SK-N-SH (cell line): ENCODE measurements around the gene KDM4C. TPM values are rescaled to one million over a fixed set of nuclear protein-coding genes. Genes with fewer than 3 reads are reported as not detected.

Source experiments
- CTCF ChIA-PET: fragments of 300-600, 350-600 bp; formaldehyde crosslinking; extraction: SDS; loops from one replicate; lab custom pipeline; 2021; lab: Yijun Ruan, JAX
- POLR2A ChIA-PET: fragments of 350-600 bp; sonication (Branson Sonifier 250); formaldehyde crosslinking; extraction: SDS; loops from one replicate; lab custom pipeline; 2020; ENCODE audit warnings: antibody characterized with exemption, inconsistent platforms; lab: Yijun Ruan, JAX
- DNase-seq: peaks from one replicate; pipeline ENCODE4 v3.0.0; 2012
- H2AFZ ChIP-seq: fragments of 200-600 bp; sonication (generic); 2 replicates; pipeline ENCODE4 v1.8.1; 2016; ENCODE audit warnings: antibody characterized with exemption, mild to moderate bottlenecking, low read depth
- H3F3A ChIP-seq: fragments of 200-600 bp; sonication (generic); replicated peaks from 2 replicates; pipeline ENCODE3; 2016; ENCODE audit warnings: antibody characterized with exemption, mild to moderate bottlenecking; ENCODE audit not compliant: insufficient read depth
- H3K27ac ChIP-seq, 2 experiments: fragments of 200-500 bp in 1 of 2; fragments of 200-600 bp in 1 of 2; sonication (Bioruptor generic) in 1 of 2; sonication (generic), shearing (Covaris generic) in 1 of 2; 2 replicates each; pipeline versions ENCODE4 v1.5.1 to v1.6.1; 2014 to 2016; ENCODE audit warnings: low read depth in 2 of 2, inconsistent platforms in 1 of 2, low read length in 1 of 2, mild to moderate bottlenecking in 1 of 2, mixed read lengths in 1 of 2
- H3K27me3 ChIP-seq: fragments of 200-600 bp; sonication (generic), shearing (Covaris generic); 2 replicates; pipeline ENCODE4 v1.6.1; 2016; ENCODE audit warnings: mixed run types; ENCODE audit not compliant: insufficient read depth
- H3K36me3 ChIP-seq, 2 experiments: fragments of 200-500 bp in 1 of 2; fragments of 200-600 bp in 1 of 2; sonication (Bioruptor generic) in 1 of 2; sonication (generic) in 1 of 2; replicated peaks in 1 of 2; 2 replicates each; pipeline versions ENCODE3 to v1.5.1; 2014 to 2016; ENCODE audit warnings: low read length in 1 of 2, mild to moderate bottlenecking in 1 of 2; ENCODE audit not compliant: insufficient read depth in 2 of 2, control insufficient read depth in 1 of 2
- H3K4me1 ChIP-seq, 2 experiments: fragments of 200-500 bp in 1 of 2; fragments of 200-600 bp in 1 of 2; sonication (Bioruptor generic) in 1 of 2; sonication (generic), shearing (Covaris generic) in 1 of 2; 2 replicates each; pipeline versions ENCODE4 v1.5.1 to v1.6.1; 2014 to 2016; ENCODE audit warnings: low read depth in 1 of 2, low read length in 1 of 2, mixed run types in 1 of 2; ENCODE audit not compliant: insufficient read depth in 2 of 2, control insufficient read depth in 1 of 2
- H3K4me2 ChIP-seq: fragments of 200-600 bp; sonication (generic), shearing (Covaris generic); 2 replicates; pipeline ENCODE4 v1.6.1; 2017; ENCODE audit warnings: mixed run types
- H3K4me3 ChIP-seq, 2 experiments: fragments of 200-500 bp in 1 of 2; fragments of 200-600 bp in 1 of 2; sonication (Bioruptor generic) in 1 of 2; sonication (generic), shearing (Covaris generic) in 1 of 2; 2 replicates each; pipeline versions ENCODE4 v1.5.1 to v1.8.1; 2014 to 2016; ENCODE audit warnings: low read depth in 2 of 2, inconsistent platforms in 1 of 2, low read length in 1 of 2, mild to moderate bottlenecking in 1 of 2, mixed read lengths in 1 of 2, moderate library complexity in 1 of 2
- H3K79me2 ChIP-seq: fragments of 200-600 bp; sonication (generic); 2 replicates; pipeline ENCODE4 v1.8.1; 2017; ENCODE audit warnings: mild to moderate bottlenecking; ENCODE audit not compliant: insufficient read depth
- H3K9ac ChIP-seq: fragments of 200-600 bp; sonication (generic); 2 replicates; pipeline ENCODE4 v1.6.1; 2017; ENCODE audit warnings: mixed run types
- H3K9me2 ChIP-seq: fragments of 200-600 bp; sonication (generic); 2 replicates; pipeline ENCODE4 v1.6.1; 2017; ENCODE audit warnings: mixed run types
- H3K9me3 ChIP-seq: fragments of 200-600 bp; sonication (generic); 2 replicates; pipeline ENCODE4 v1.6.1; 2017; ENCODE audit warnings: mixed run types, mild to moderate bottlenecking, moderate library complexity
- H4K20me1 ChIP-seq: fragments of 200-600 bp; sonication (generic); 2 replicates; pipeline ENCODE4 v1.6.1; 2017; ENCODE audit warnings: mild to moderate bottlenecking, mixed run types; ENCODE audit not compliant: insufficient read depth
- CHD2 ChIP-seq: fragments of 150-350 bp; IDR thresholded peaks from 2 replicates; pipeline ENCODE4 v1.6.1; 2018; ENCODE audit warnings: low read length; ENCODE audit not compliant: partially characterized antibody
- EZH2phosphoT487 ChIP-seq: fragments of 200-600 bp; sonication (generic); IDR thresholded peaks from 2 replicates; pipeline ENCODE4 v1.6.1; 2017; ENCODE audit warnings: low read depth, mixed run types, mild to moderate bottlenecking, antibody characterized with exemption, moderate library complexity, borderline replicate concordance
- GABPA ChIP-seq: IDR thresholded peaks from 2 replicates; pipeline ENCODE4 v1.4.0; 2012; ENCODE audit warnings: low read depth, mild to moderate bottlenecking
- JUND ChIP-seq: IDR thresholded peaks from 2 replicates; pipeline ENCODE4 v1.4.0; 2012
- MEF2A ChIP-seq: IDR thresholded peaks from 2 replicates; pipeline ENCODE4 v1.4.0; 2012; ENCODE audit warnings: low read depth, borderline replicate concordance
- NRF1 ChIP-seq: IDR thresholded peaks from 2 replicates; pipeline ENCODE4 v1.6.1; 2012; ENCODE audit warnings: low read depth, mild to moderate bottlenecking, low read length
- PBX3 ChIP-seq: IDR thresholded peaks from 2 replicates; pipeline ENCODE4; 2012
- RAD21 ChIP-seq: IDR thresholded peaks from 2 replicates; pipeline ENCODE4 v1.6.1; 2012; ENCODE audit warnings: mild to moderate bottlenecking, low read length
- RCOR1 ChIP-seq: fragments of 150-350 bp; IDR thresholded peaks from 2 replicates; pipeline ENCODE4 v1.6.1; 2017; ENCODE audit warnings: antibody characterized with exemption, low read length
- RXRA ChIP-seq: IDR thresholded peaks from 2 replicates; pipeline ENCODE4 v1.4.0; 2012; ENCODE audit warnings: low read depth, mild to moderate bottlenecking, borderline replicate concordance
- SIN3A ChIP-seq: IDR thresholded peaks from 2 replicates; pipeline ENCODE4 v1.6.1; 2012; ENCODE audit warnings: low read depth, mild to moderate bottlenecking, low read length, moderate library complexity, borderline replicate concordance
- USF1 ChIP-seq: IDR thresholded peaks from 2 replicates; pipeline ENCODE4 v1.4.0; 2012; ENCODE audit warnings: low read depth, borderline replicate concordance
- YY1 ChIP-seq: IDR thresholded peaks from 2 replicates; pipeline ENCODE4 v1.4.0; 2012; ENCODE audit warnings: low read depth, mild to moderate bottlenecking
- WGBS: methylation state at CpG from one replicate; pipeline ENCODE4 v1.1.6; 2017; ENCODE audit warnings: low lambda C conversion rate; 5-methylcytosine and 5-hydroxymethylcytosine counted together
- polyA plus RNA-seq, 3 experiments: library from polyadenylated mRNA; depleted of rRNA; stranded (reverse); fragments of >200 nt; gene quantifications; 2 replicates each; pipeline ENCODE4 v1.2.3, GENCODE V29; 2012
- TF ChIP-seq, protein P1 (sequence below): fragments of 150-350 bp; IDR thresholded peaks from 2 replicates; pipeline ENCODE4 v1.6.1; 2016; ENCODE audit warnings: mild to moderate bottlenecking, low read depth, low read length
- TF ChIP-seq, protein P2 (sequence below): IDR thresholded peaks from 2 replicates; pipeline ENCODE4 v1.6.1; 2012; ENCODE audit warnings: mild to moderate bottlenecking, low read depth, low read length, moderate library complexity

The KDM4C gene
- polyA plus RNA-seq, 1 of the 3 experiments (the other 2 are of a cell fraction) = 9.4 TPM

GRCh38 chr9:6887051-6887450 lies 129.3 kb downstream of the KDM4C start:
- no peak overlapping the region for H2AFZ ChIP-seq
- CTCF ChIA-PET = no interaction called here

More at GRCh38 chr9:6887051-6887450, 129.3 kb downstream of the KDM4C start:
- POLR2A ChIA-PET = no interaction called here
- 98% methylated on average over 2 of the region's 2 CpGs for WGBS
- DNase-seq = no peak
- Histone ChIP-seq H3K9me3 (no peaks in the 10 kb centered on the region), H3K36me3 (peaks cover 0 to 8% of the 10 kb centered on the region in 2 experiments), H3K4me1 (no peaks in the 10 kb centered on the region; a peak in 1 of 4 replicates), H3F3A (no peaks in the 10 kb centered on the region), H3K4me2 (no peak overlapping the region), H3K79me2 (no peaks in the 10 kb centered on the region), H3K9ac (no peak overlapping the region), H3K27me3 (no peaks in the 10 kb centered on the region), H3K4me3 (no peak overlapping the region), H4K20me1 (no peaks in the 10 kb centered on the region), H3K27ac (no peak overlapping the region), H3K9me2 (no peaks in the 10 kb centered on the region)
- TF ChIP-seq PBX3 (no peak), USF1 (no peak), JUND (no peak), YY1 (no peak), RCOR1 (no peak), GABPA (no peak), SIN3A (no peak), NRF1 (no peak), EZH2phosphoT487 (no peak), MEF2A (no peak), RAD21 (no peak), CHD2 (no peak), RXRA (no peak)
- TF ChIP-seq, protein P1, sequence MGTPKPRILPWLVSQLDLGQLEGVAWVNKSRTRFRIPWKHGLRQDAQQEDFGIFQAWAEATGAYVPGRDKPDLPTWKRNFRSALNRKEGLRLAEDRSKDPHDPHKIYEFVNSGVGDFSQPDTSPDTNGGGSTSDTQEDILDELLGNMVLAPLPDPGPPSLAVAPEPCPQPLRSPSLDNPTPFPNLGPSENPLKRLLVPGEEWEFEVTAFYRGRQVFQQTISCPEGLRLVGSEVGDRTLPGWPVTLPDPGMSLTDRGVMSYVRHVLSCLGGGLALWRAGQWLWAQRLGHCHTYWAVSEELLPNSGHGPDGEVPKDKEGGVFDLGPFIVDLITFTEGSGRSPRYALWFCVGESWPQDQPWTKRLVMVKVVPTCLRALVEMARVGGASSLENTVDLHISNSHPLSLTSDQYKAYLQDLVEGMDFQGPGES = no peak
- TF ChIP-seq, protein P2, sequence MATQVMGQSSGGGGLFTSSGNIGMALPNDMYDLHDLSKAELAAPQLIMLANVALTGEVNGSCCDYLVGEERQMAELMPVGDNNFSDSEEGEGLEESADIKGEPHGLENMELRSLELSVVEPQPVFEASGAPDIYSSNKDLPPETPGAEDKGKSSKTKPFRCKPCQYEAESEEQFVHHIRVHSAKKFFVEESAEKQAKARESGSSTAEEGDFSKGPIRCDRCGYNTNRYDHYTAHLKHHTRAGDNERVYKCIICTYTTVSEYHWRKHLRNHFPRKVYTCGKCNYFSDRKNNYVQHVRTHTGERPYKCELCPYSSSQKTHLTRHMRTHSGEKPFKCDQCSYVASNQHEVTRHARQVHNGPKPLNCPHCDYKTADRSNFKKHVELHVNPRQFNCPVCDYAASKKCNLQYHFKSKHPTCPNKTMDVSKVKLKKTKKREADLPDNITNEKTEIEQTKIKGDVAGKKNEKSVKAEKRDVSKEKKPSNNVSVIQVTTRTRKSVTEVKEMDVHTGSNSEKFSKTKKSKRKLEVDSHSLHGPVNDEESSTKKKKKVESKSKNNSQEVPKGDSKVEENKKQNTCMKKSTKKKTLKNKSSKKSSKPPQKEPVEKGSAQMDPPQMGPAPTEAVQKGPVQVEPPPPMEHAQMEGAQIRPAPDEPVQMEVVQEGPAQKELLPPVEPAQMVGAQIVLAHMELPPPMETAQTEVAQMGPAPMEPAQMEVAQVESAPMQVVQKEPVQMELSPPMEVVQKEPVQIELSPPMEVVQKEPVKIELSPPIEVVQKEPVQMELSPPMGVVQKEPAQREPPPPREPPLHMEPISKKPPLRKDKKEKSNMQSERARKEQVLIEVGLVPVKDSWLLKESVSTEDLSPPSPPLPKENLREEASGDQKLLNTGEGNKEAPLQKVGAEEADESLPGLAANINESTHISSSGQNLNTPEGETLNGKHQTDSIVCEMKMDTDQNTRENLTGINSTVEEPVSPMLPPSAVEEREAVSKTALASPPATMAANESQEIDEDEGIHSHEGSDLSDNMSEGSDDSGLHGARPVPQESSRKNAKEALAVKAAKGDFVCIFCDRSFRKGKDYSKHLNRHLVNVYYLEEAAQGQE = no peak
